MCF 10A (cell line): ENCODE measurements around the gene CHRNA5. TPM values are rescaled to one million over a fixed set of nuclear protein-coding genes. Genes with fewer than 3 reads are reported as not detected.

Source experiments
- BruUV-seq: library from RNA; stranded (reverse); fragments of 400-500 nt; replicated peaks from 2 replicates; lab custom pipeline; 2021; lab: Mats Ljungman, UMichigan
- CTCF ChIA-PET: fragments of 300-600 bp; sonication (Branson Sonifier 250); formaldehyde crosslinking; extraction: SDS; loops from one replicate; lab custom pipeline; 2021; ENCODE audit warnings: antibody characterized with exemption, inconsistent platforms; lab: Yijun Ruan, JAX
- POLR2A ChIA-PET: fragments of 300-600, 350-650 bp; sonication (Branson Sonifier 250); formaldehyde crosslinking; extraction: SDS; loops from one replicate; lab custom pipeline; 2020; ENCODE audit warnings: antibody characterized with exemption, inconsistent platforms; lab: Yijun Ruan, JAX
- DNase-seq: peaks from one replicate; pipeline ENCODE4 v3.0.0-alpha.2; 2018; ENCODE audit not compliant: unreplicated experiment
- H3K27ac Mint-ChIP-seq: one replicate; pipeline ENCODE4 v1.8.0; 2022; ENCODE audit warnings: mild to moderate bottlenecking, low read depth, mixed read lengths; ENCODE audit not compliant: unreplicated experiment
- H3K27me3 Mint-ChIP-seq: one replicate; pipeline ENCODE4 v1.8.0; 2022; ENCODE audit warnings: mixed read lengths; ENCODE audit not compliant: insufficient read depth, unreplicated experiment
- H3K36me3 Mint-ChIP-seq: one replicate; pipeline ENCODE4 v1.8.0; 2022; ENCODE audit warnings: mild to moderate bottlenecking, moderate library complexity, mixed read lengths; ENCODE audit not compliant: insufficient read depth, unreplicated experiment
- H3K4me1 Mint-ChIP-seq: one replicate; pipeline ENCODE4 v1.8.0; 2022; ENCODE audit warnings: mixed read lengths; ENCODE audit not compliant: insufficient read depth, unreplicated experiment
- H3K4me3 Mint-ChIP-seq: one replicate; pipeline ENCODE4 v1.8.0; 2022; ENCODE audit warnings: mild to moderate bottlenecking, moderate library complexity, mixed read lengths; ENCODE audit not compliant: unreplicated experiment
- H3K9me3 Mint-ChIP-seq: one replicate; pipeline ENCODE4 v1.8.0; 2022; ENCODE audit warnings: mixed read lengths; ENCODE audit not compliant: unreplicated experiment
- intact Hi-C: fragments of 100-400 bp; cut with micrococcal nuclease; formaldehyde crosslinking; loops from 2 replicates; pipeline ENCODE4 v1.14.1; 2022
- total RNA-seq: library from RNA; stranded (reverse); gene quantifications from 2 replicates; pipeline ENCODE4 v1.2.3, GENCODE V29; 2022
- TF ChIP-seq, protein P1 (sequence below): fragments of 200-600 bp; IDR thresholded peaks from one replicate; pipeline ENCODE4 v1.8.0; 2022; ENCODE audit warnings: antibody characterized with exemption, mild to moderate bottlenecking; ENCODE audit not compliant: unreplicated experiment

CHRNA5 gene
- total RNA-seq, 1 experiment from 2014 or later: 2.3 TPM

DNA sequence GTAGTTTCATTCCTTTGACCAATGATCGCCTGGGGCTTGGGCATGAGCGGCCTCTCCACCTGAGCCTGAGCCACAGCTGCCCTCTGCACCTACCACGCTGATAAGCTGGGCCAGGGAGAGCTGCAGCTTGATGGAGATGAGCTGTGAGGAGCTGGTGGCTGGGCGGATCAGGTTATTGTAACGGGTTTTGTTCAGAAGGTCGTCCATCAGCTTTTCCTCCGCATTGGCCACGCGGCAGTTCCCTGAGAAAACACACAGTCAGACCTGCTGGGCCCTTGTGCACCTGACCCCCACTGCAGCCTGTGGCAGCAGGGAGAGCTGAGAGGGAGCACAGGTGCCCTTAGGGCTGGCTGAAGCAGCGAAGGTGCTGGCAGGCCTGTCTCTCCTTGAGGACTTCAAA is 70.0 kb downstream of the CHRNA5 start:
- no peak overlapping the region for H3K27ac Mint-ChIP-seq
- no peaks in the 10 kb centered on the region for H3K27me3 Mint-ChIP-seq
- BruUV-seq: no TSS peak
- H3K9me3 Mint-ChIP-seq: peaks cover 17% of the 10 kb centered on the region
- H3K4me1 Mint-ChIP-seq: no peaks in the 10 kb centered on the region
- intact Hi-C loops: loop anchor here (5.0 kb wide), 1 partner anchor 117 kb away; no protein-coding TSS in a partner anchor
- ChIA-PET CTCF (interaction anchor here (0.6 to 8.7 kb wide), 2 partner anchors 9 to 73 kb away, joined by 3 to 88 read pairs; no protein-coding TSS in a partner anchor), POLR2A (no interaction called here)
- H3K4me3 Mint-ChIP-seq: no peak overlapping the region
- no peak for DNase-seq
- no peaks in the 10 kb centered on the region for H3K36me3 Mint-ChIP-seq
- TF ChIP-seq, protein P1, sequence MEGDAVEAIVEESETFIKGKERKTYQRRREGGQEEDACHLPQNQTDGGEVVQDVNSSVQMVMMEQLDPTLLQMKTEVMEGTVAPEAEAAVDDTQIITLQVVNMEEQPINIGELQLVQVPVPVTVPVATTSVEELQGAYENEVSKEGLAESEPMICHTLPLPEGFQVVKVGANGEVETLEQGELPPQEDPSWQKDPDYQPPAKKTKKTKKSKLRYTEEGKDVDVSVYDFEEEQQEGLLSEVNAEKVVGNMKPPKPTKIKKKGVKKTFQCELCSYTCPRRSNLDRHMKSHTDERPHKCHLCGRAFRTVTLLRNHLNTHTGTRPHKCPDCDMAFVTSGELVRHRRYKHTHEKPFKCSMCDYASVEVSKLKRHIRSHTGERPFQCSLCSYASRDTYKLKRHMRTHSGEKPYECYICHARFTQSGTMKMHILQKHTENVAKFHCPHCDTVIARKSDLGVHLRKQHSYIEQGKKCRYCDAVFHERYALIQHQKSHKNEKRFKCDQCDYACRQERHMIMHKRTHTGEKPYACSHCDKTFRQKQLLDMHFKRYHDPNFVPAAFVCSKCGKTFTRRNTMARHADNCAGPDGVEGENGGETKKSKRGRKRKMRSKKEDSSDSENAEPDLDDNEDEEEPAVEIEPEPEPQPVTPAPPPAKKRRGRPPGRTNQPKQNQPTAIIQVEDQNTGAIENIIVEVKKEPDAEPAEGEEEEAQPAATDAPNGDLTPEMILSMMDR: no peak

DNA sequence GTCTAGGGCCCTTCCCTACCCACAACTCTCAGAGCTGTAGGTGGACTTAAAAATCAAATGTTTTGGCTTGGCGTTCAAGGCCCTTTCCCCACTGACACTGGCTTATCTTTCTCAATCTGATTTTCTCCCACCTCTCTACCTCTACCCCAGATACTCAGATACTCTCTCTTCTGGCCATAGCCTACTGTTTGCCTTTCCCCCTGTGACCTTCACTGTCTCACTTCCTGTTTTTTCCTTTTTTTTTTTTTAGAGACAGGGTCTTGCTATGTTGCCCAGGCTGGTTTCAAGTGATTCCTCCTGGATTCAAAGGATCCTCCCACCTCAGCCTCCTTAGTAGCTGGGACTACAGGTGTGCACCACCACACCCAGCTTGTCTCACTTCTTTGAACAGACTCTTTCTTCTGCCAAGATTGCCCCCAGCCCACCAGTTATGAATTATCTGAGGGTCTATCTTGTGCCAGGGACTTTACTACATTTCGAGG is 71.1 kb downstream of the CHRNA5 start:
- Mint-ChIP-seq H3K9me3 (peaks cover 17% of the 10 kb centered on the region), H3K27me3 (no peaks in the 10 kb centered on the region), H3K4me3 (no peak overlapping the region), H3K36me3 (no peaks in the 10 kb centered on the region), H3K27ac (no peak overlapping the region), H3K4me1 (no peaks in the 10 kb centered on the region)
- intact Hi-C loops: loop anchor here (5.0 kb wide), 1 partner anchor 116 kb away; no protein-coding TSS in a partner anchor
- POLR2A ChIA-PET: no interaction called here
- DNase-seq: no peak
- CTCF ChIA-PET: interaction anchor here (0.6 to 8.7 kb wide), 5 partner anchors 21 to 115 kb away, joined by 3 to 88 read pairs (median 4); no protein-coding TSS in a partner anchor
- TF ChIP-seq, protein P1: no peak
- BruUV-seq: no TSS peak

DNA sequence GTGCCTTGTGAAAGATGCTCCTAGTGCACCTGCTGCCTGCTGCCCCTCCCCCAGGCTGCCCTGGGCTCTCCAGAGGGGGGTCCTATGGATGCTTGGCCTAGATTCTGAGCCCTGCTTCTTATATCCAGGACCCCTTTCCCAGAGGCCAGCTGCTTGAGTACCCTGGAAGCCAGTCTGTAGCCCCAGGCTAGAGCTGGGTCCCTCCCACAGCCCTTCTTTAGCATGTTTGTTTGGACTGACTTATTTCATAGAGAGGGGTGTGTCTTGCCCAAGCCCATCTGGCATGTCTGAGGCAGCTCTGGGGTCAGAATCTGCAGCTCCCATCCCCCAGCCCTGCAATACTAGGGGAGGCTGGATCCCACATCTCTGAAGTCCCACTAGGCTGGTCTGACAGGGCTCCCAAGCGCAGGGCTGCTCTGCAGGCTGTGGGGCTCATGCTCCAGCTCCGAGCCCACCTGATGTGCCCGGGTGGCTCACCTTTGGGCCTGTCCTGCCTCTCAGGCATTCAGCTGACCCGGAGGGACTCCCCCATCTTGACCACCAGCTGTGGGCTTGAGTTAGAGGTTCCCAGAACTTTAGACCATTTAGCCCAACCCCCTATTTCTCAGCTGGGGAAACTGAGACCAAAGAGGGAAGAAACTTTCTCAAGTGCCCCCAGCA is 72.6 kb downstream of the CHRNA5 start:
- TF ChIP-seq, protein P1: no peak
- Mint-ChIP-seq H3K4me1 (no peaks in the 10 kb centered on the region), H3K36me3 (no peaks in the 10 kb centered on the region), H3K27ac (no peak overlapping the region), H3K4me3 (no peak overlapping the region), H3K9me3 (peaks cover 5% of the 10 kb centered on the region), H3K27me3 (no peaks in the 10 kb centered on the region)
- CTCF ChIA-PET: interaction anchor here (0.7 to 8.7 kb wide), 18 partner anchors 7 to 117 kb away, joined by 3 to 88 read pairs (median 5); no protein-coding TSS in a partner anchor
- intact Hi-C loops: loop anchor here (1.0 to 5.0 kb wide), 2 partner anchors 71 to 114 kb away; no protein-coding TSS in a partner anchor
- DNase-seq: no peak
- POLR2A ChIA-PET: no interaction called here
- no TSS peak for BruUV-seq

DNA sequence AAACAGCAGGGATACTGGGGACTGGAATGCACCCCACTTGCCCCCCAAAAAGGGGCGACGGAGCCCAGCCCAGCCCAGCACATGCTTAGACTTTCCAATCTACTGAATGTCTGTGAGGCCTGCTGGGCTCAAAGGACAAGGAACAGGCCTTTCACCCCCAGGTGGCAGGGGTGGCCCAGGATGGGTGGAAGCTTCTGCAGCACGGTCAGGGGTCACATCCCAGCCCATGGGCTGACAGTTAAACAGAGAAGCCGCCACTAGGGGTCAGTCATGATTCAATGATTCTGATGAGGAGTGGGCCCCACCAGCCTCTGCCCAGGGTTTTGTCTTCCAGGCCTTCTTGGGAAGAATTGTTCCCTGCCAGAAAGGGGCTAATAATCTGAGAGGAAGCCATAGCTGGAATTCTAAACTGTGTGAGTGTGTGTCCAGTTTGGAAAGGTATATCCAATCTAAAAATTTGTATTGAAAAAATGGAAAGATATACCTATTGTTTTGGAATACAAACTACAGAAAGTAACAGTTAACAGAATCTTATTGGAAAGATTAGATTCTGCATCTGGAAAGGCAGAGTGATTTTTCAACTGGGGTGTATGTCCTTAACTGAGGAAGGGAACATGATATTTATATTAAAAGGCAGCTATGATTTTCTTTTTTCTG is 73.5 kb downstream of the CHRNA5 start:
- intact Hi-C loops: loop anchor here (1.0 to 5.0 kb wide), 2 partner anchors 71 to 114 kb away; no protein-coding TSS in a partner anchor
- TF ChIP-seq, protein P1: peak; percentile 63
- Mint-ChIP-seq H3K4me1 (no peaks in the 10 kb centered on the region), H3K9me3 (no peaks in the 10 kb centered on the region), H3K36me3 (no peaks in the 10 kb centered on the region), H3K27ac (no peak overlapping the region), H3K27me3 (no peaks in the 10 kb centered on the region), H3K4me3 (no peak overlapping the region)
- ChIA-PET CTCF (interaction anchor here (0.6 to 8.7 kb wide), 32 partner anchors 8 to 546 kb away, joined by 3 to 88 read pairs (median 4); no protein-coding TSS in a partner anchor), POLR2A (interaction anchor here (1.0 kb wide), 1 partner anchor 77 kb away, joined by 4 read pairs; no protein-coding TSS in a partner anchor)
- DNase-seq: peak; percentile 72
- BruUV-seq: no TSS peak
